Measurements from ENCODE around the gene TKTL1.

- TF ChIP-seq CTCF (IDR thresholded peaks at IDR 0.05) (no peak), POLR2A (IDR thresholded peaks at IDR 0.05) (no peak)
Observed at GRCh38 chrX:154352466-154352865, 56.9 kb downstream of the TKTL1 start.

Measured in body of pancreas (tissue), 4 donors.